K562 (cell line): Measurements from ENCODE around the gene PDE11A. TPM values are rescaled to one million over a fixed set of nuclear protein-coding genes. Genes with fewer than 3 reads are reported as not detected.

Source experiments
- ATAC-seq: fragments of 200-7000 bp; cut with Tn5 transposase; 3 replicates; pipeline ENCODE4 v1.9.1; 2020; ENCODE audit warnings: moderate library complexity
- BruUV-seq: library from RNA; stranded (reverse); fragments of 400-500 nt; replicated peaks from 2 replicates; lab custom pipeline; 2021; lab: Mats Ljungman, UMichigan
- CTCF ChIA-PET: fragments of 300-600 bp; formaldehyde crosslinking; extraction: SDS; loops from one replicate; lab custom pipeline; 2021; ENCODE audit warnings: low intra/inter-chr PET ratio; lab: Yijun Ruan, JAX
- POLR2A ChIA-PET: fragments of 300-600, 350-650 bp; sonication (Branson Sonifier 250); formaldehyde crosslinking; extraction: SDS; loops from one replicate; lab custom pipeline; 2021; ENCODE audit warnings: antibody characterized with exemption, inconsistent platforms; lab: Yijun Ruan, JAX
- DNase-seq, 4 experiments: peaks; one replicate each; pipeline versions ENCODE4 v3.0.0 to v3.0.0-alpha.2; 2011 to 2018; ENCODE audit warnings: low spot score in 3 of 4, mixed read lengths in 3 of 4; ENCODE audit errors: extremely low read depth in 1 of 4
- FAIRE-seq: peaks from 2 replicates; lab custom pipeline; 2011; peaks lifted over from hg19 to GRCh38; lab: Jason Lieb, UNC
- H2AFZ ChIP-seq: 2 replicates; pipeline ENCODE4 v1.6.0; 2011; ENCODE audit warnings: low read depth, low read length, control low read depth, inconsistent platforms
- H3K27ac ChIP-seq: fragments of 200-600 bp; 3 replicates; pipeline ENCODE4 v1.8.0; 2011; ENCODE audit warnings: low read depth, mild to moderate bottlenecking, control low read depth, inconsistent platforms, low read length, moderate library complexity, mixed read lengths; ENCODE audit errors: extremely low read depth
- H3K27me3 ChIP-seq, 2 experiments: fragments of 300-600 bp in 1 of 2; 2 replicates in 1 of 2; 3 replicates in 1 of 2; pipeline versions ENCODE4 v1.6.0 to v1.8.0; 2011; ENCODE audit warnings: inconsistent platforms in 2 of 2, low read length in 2 of 2, mild to moderate bottlenecking in 1 of 2, mixed read lengths in 1 of 2, moderate library complexity in 1 of 2; ENCODE audit not compliant: control insufficient read depth in 2 of 2, insufficient read depth in 2 of 2
- H3K36me3 ChIP-seq: fragments of 300-600 bp; 3 replicates; pipeline ENCODE4 v1.8.0; 2011; ENCODE audit warnings: mild to moderate bottlenecking, low read length, inconsistent platforms; ENCODE audit not compliant: control insufficient read depth, insufficient read depth
- H3K4me1 ChIP-seq, 2 experiments: fragments of 200-600 bp in 1 of 2; replicated peaks in 1 of 2; 2 replicates in 1 of 2; 3 replicates in 1 of 2; pipeline versions ENCODE4 v1.5.1 to v1.8.0; 2011; ENCODE audit warnings: inconsistent platforms in 2 of 2, low read length in 2 of 2, mild to moderate bottlenecking in 1 of 2, mixed read lengths in 1 of 2, moderate library complexity in 1 of 2; ENCODE audit not compliant: control insufficient read depth in 2 of 2, insufficient read depth in 2 of 2
- H3K4me2 ChIP-seq: 2 replicates; pipeline ENCODE4 v1.6.1; 2011; ENCODE audit warnings: low read length, control low read depth, inconsistent platforms, mixed read lengths; ENCODE audit not compliant: insufficient read depth
- H3K4me3 ChIP-seq: fragments of 200-600 bp; sonication (generic), shearing (Covaris generic); 2 replicates; pipeline ENCODE4 v1.5.1; 2016; ENCODE audit warnings: control low read depth, inconsistent platforms
- H3K79me2 ChIP-seq: fragments of 200-600 bp; 3 replicates; pipeline ENCODE4 v1.8.0; 2011; ENCODE audit warnings: low read length, inconsistent platforms; ENCODE audit not compliant: control insufficient read depth, insufficient read depth
- H3K9ac ChIP-seq, 2 experiments: 2 replicates each; pipeline versions ENCODE4 v1.6.0 to v1.6.1; 2011; ENCODE audit warnings: low read depth in 2 of 2, low read length in 2 of 2, control low read depth in 1 of 2, inconsistent platforms in 1 of 2, mild to moderate bottlenecking in 1 of 2, mixed read lengths in 1 of 2; ENCODE audit not compliant: insufficient read depth in 1 of 2
- H3K9me1 ChIP-seq: one replicate; pipeline ENCODE4 v1.6.0; 2011; ENCODE audit warnings: inconsistent platforms, mild to moderate bottlenecking, low read length, moderate library complexity; ENCODE audit not compliant: control insufficient read depth, insufficient read depth
- H3K9me3 ChIP-seq: replicated peaks from 2 replicates; pipeline ENCODE4 v1.5.1; 2011; ENCODE audit warnings: low read depth, low read length, inconsistent platforms; ENCODE audit not compliant: control insufficient read depth, insufficient read depth
- H4K20me1 ChIP-seq: replicated peaks from 2 replicates; pipeline ENCODE4 v1.6.1; 2011; ENCODE audit warnings: low read length, inconsistent platforms, mixed read lengths; ENCODE audit not compliant: control insufficient read depth, insufficient read depth
- BCOR ChIP-seq: fragments of 450-650 bp; IDR thresholded peaks from 2 replicates; pipeline ENCODE4 v1.6.1; 2016
- ERF ChIP-seq: fragments of 450-650 bp; formaldehyde crosslinking; IDR thresholded peaks from 2 replicates; pipeline ENCODE4 v1.4.0; 2020; ENCODE audit warnings: mild to moderate bottlenecking, mixed read lengths
- GTF2F1 ChIP-seq: IDR thresholded peaks from 2 replicates; pipeline ENCODE4 v1.6.1; 2011; ENCODE audit warnings: low read depth, low read length, improper control_type of control experiment
- HBP1 ChIP-seq: fragments of 450-650 bp; formaldehyde crosslinking; IDR thresholded peaks from 2 replicates; pipeline ENCODE4 v1.4.0; 2022; ENCODE audit warnings: missing genetic modification characterization
- RBM14 ChIP-seq: fragments of 200-400 bp; formaldehyde crosslinking; IDR thresholded peaks from 2 replicates; pipeline ENCODE4 v1.6.1; 2018; ENCODE audit warnings: low read depth, mild to moderate bottlenecking, low read length, moderate library complexity, borderline replicate concordance; ENCODE audit not compliant: insufficient read depth
- SMARCA5 ChIP-seq: fragments of 450-650 bp; IDR thresholded peaks from 2 replicates; pipeline ENCODE4 v1.6.1; 2016
- THAP7 ChIP-seq: fragments of 250-450 bp; sonication (Bioruptor Pico); IDR thresholded peaks from 2 replicates; pipeline ENCODE4 v1.5.0; 2021
- TRIM28 ChIP-seq: fragments of 450-650 bp; IDR thresholded peaks from 2 replicates; pipeline ENCODE4 v1.6.1; 2017
- U2AF1 ChIP-seq: fragments of 200-400 bp; formaldehyde crosslinking; optimal IDR thresholded peaks from 2 replicates; pipeline ENCODE3; 2017; ENCODE audit warnings: mild to moderate bottlenecking, low read depth, low read length, moderate library complexity
- XRCC3 ChIP-seq: fragments of 450-650 bp; IDR thresholded peaks from 2 replicates; pipeline ENCODE4 v1.6.1; 2017; ENCODE audit warnings: mild to moderate bottlenecking, moderate library complexity
- ZFX ChIP-seq: sonication (generic); formaldehyde crosslinking; IDR thresholded peaks from 2 replicates; pipeline ENCODE4 v1.8.0; 2022; ENCODE audit warnings: mild to moderate bottlenecking, missing genetic modification reagents, moderate library complexity
- WGBS: fragments of 100-300 bp; shearing (Covaris generic); methylation state at CpG from one replicate; pipeline ENCODE4 v1.1.6; 2016; ENCODE audit warnings: low coverage, mixed read lengths; ENCODE audit not compliant: insufficient coverage; ENCODE audit errors: missing lambda C conversion rate; 5-methylcytosine and 5-hydroxymethylcytosine counted together
- in situ Hi-C: fragments of 300-500 bp; cut with MboI; formaldehyde crosslinking; loops from 4 replicates; pipeline ENCODE4 v1.15.0; 2018; ENCODE audit warnings: inconsistent platforms, mixed read lengths
- intact Hi-C: fragments of 100-400 bp; cut with micrococcal nuclease; formaldehyde crosslinking; loops from 2 replicates; pipeline ENCODE4 v1.14.2; 2022
- polyA plus RNA-seq, 8 experiments: library from polyadenylated mRNA; depleted of rRNA in 4 of 8; stranded (reverse) in 5 of 8; unstranded in 3 of 8; fragments of >200 nt; fragmentation: Nextera tagmentation in 2 of 8; fragmentation: Illumina TruSeq in 1 of 8; extraction: Ambion mirVana in 2 of 8; extraction: Trizol in 1 of 8; gene quantifications; 2 replicates each; pipeline versions ENCODE4 v1.2.1 to v1.2.3, GENCODE V29; 2011 to 2014; ENCODE audit warnings: inconsistent platforms in 1 of 8, missing spikeins in 1 of 8
- total RNA-seq, 7 experiments: library from RNA; depleted of rRNA in 6 of 7; stranded (reverse); fragments of >200 nt in 6 of 7; fragmentation: Illumina TruSeq in 2 of 7; extraction: Trizol in 2 of 7; gene quantifications; 2 replicates each; pipeline versions ENCODE4 v1.2.1 to v1.2.3, GENCODE V29; 2011 to 2021; ENCODE audit warnings: low replicate concordance in 1 of 7

PDE11A gene
- total and polyA plus RNA-seq, 9 of the 15 experiments (the other 6 are each of a cell fraction or from before 2014, with no cell fraction given) = 3.2 to 22.1 (median 5.7) TPM

- H4K20me1 ChIP-seq = no peaks in the 10 kb centered on the region
- no peaks in the 10 kb centered on the region for H3K79me2 ChIP-seq
- no peaks in the 10 kb centered on the region for H3K36me3 ChIP-seq
- H3K9ac ChIP-seq = no peak overlapping the region
- POLR2A ChIA-PET = interaction anchor here (0.5 to 0.8 kb wide), 3 partner anchors 10 to 749 kb away, joined by 3 to 4 read pairs (median 3); no protein-coding TSS in a partner anchor
- H3K9me3 ChIP-seq = no peaks in the 10 kb centered on the region
- intact Hi-C loops = loop anchor here (10.0 kb wide), 1 partner anchor 108 kb away; no protein-coding TSS in a partner anchor
- TF ChIP-seq HBP1 (no peak), THAP7 (CRISPR knock-in tag) (no peak), SMARCA5 (no peak), BCOR (no peak), RBM14 (no peak), TRIM28 (no peak), GTF2F1 (no peak), ZFX (CRISPR knock-in tag) (no peak), ERF (CRISPR knock-in tag) (no peak), XRCC3 (no peak), U2AF1 (no peak)
- in situ Hi-C loops = no loop called here
- no peaks in the 10 kb centered on the region for H3K27me3 ChIP-seq
- H2AFZ ChIP-seq = no peak overlapping the region
- no TSS peak for BruUV-seq
- FAIRE-seq (no peak), DNase-seq (no peak), ATAC-seq (no peak)
- H3K4me3 ChIP-seq = no peak overlapping the region
- no peak overlapping the region for H3K27ac ChIP-seq
- CTCF ChIA-PET = no interaction called here
- no peaks in the 10 kb centered on the region; a peak in 1 of 5 replicates for H3K4me1 ChIP-seq
- 0% methylated on average over 2 of the region's 2 CpGs for WGBS
- H3K9me1 ChIP-seq = no peaks in the 10 kb centered on the region
- no peak overlapping the region for H3K4me2 ChIP-seq
Observed at GRCh38 chr2:177902395-177903163, 170.0 kb downstream of the PDE11A start.
